Measurements from ENCODE around the gene PRR33. TPM values are rescaled to one million over a fixed set of nuclear protein-coding genes. Genes with fewer than 3 reads are reported as not detected.
A peak's percentile ranks its signal among the peaks of the same experiment; 100 is the strongest.

PRR33 gene
- total and polyA plus RNA-seq, 2 experiments from 2014 or later = 0.29 TPM; not detected in 1

- H2AFZ ChIP-seq = peak overlapping the region; percentile 28
- H3K27me3 ChIP-seq = no peaks in the 10 kb centered on the region
- no peaks in the 10 kb centered on the region for H3K9me3 ChIP-seq (ENCODE audit: low read depth)
- no peaks in the 10 kb centered on the region for H3K79me2 ChIP-seq
- no peaks in the 10 kb centered on the region for H4K20me1 ChIP-seq (ENCODE audit: insufficient read depth, poor library complexity, severe bottlenecking)
- H3K4me1 ChIP-seq (ENCODE audit: insufficient read depth) = peaks cover 23% of the 10 kb centered on the region
- no peak overlapping the region for H3K4me2 ChIP-seq
- 57% methylated on average over 14 of the region's 14 CpGs for WGBS (ENCODE audit: low lambda C conversion rate, missing lambda C conversion rate)
- peak overlapping the region; percentile 86 for H3K27ac ChIP-seq
- H3K4me3 ChIP-seq = no peak overlapping the region
- TF ChIP-seq EZH2phosphoT487 (IDR thresholded peaks at IDR 0.05; ENCODE audit: low read depth, severe bottlenecking, unreplicated experiment) = no peak
- no peak for TF ChIP-seq CTCF (IDR thresholded peaks at IDR 0.05; ENCODE audit: poor library complexity)
- TF ChIP-seq EZH2 (IDR thresholded peaks at IDR 0.05; ENCODE audit: borderline replicate concordance) = no peak
- no peak for DNase-seq (ENCODE audit: low spot score)
- no peaks in the 10 kb centered on the region for H3K36me3 ChIP-seq (replicated peaks; ENCODE audit: insufficient read depth, low read depth)
- H3K9me2 ChIP-seq (replicated peaks; ENCODE audit: insufficient read depth) = no peaks in the 10 kb centered on the region
Measured at GRCh38 chr11:1906611-1907423, 15.1 kb upstream of the PRR33 start.

- Histone ChIP-seq H3K4me3 (no peak overlapping the region), H3K27me3 (no peaks in the 10 kb centered on the region), H3K4me2 (no peak overlapping the region), H3K79me2 (no peaks in the 10 kb centered on the region), H2AFZ (no peak overlapping the region), H3K9me2 (replicated peaks; ENCODE audit: insufficient read depth) (no peaks in the 10 kb centered on the region), H3K9me3 (ENCODE audit: low read depth) (no peaks in the 10 kb centered on the region), H3K36me3 (replicated peaks; ENCODE audit: insufficient read depth, low read depth) (no peaks in the 10 kb centered on the region), H3K4me1 (ENCODE audit: insufficient read depth) (peaks cover 23% of the 10 kb centered on the region), H3K27ac (peak overlapping the region; percentile 86), H4K20me1 (ENCODE audit: insufficient read depth, poor library complexity, severe bottlenecking) (no peaks in the 10 kb centered on the region)
- TF ChIP-seq CTCF (IDR thresholded peaks at IDR 0.05; ENCODE audit: poor library complexity) (no peak), EZH2phosphoT487 (IDR thresholded peaks at IDR 0.05; ENCODE audit: low read depth, severe bottlenecking, unreplicated experiment) (no peak), EZH2 (IDR thresholded peaks at IDR 0.05; ENCODE audit: borderline replicate concordance) (no peak)
- 40% methylated on average over 5 of the region's 5 CpGs for WGBS (ENCODE audit: low lambda C conversion rate, missing lambda C conversion rate)
- DNase-seq (ENCODE audit: low spot score) = no peak
Measured at GRCh38 chr11:1906181-1906580, 14.5 kb upstream of the PRR33 start.

- Histone ChIP-seq H3K4me2 (no peak overlapping the region), H3K27ac (no peak overlapping the region), H4K20me1 (ENCODE audit: insufficient read depth, poor library complexity, severe bottlenecking) (no peaks in the 10 kb centered on the region), H2AFZ (no peak overlapping the region), H3K9me3 (ENCODE audit: low read depth) (no peaks in the 10 kb centered on the region), H3K79me2 (no peaks in the 10 kb centered on the region), H3K36me3 (replicated peaks; ENCODE audit: insufficient read depth, low read depth) (no peaks in the 10 kb centered on the region), H3K4me1 (ENCODE audit: insufficient read depth) (no peaks in the 10 kb centered on the region), H3K4me3 (no peak overlapping the region), H3K9me2 (replicated peaks; ENCODE audit: insufficient read depth) (no peaks in the 10 kb centered on the region), H3K27me3 (no peaks in the 10 kb centered on the region)
- WGBS (ENCODE audit: low lambda C conversion rate, missing lambda C conversion rate) = 91% methylated on average over 5 of the region's 5 CpGs
- TF ChIP-seq CTCF (IDR thresholded peaks at IDR 0.05; ENCODE audit: poor library complexity) = no peak
- no peak for TF ChIP-seq EZH2 (IDR thresholded peaks at IDR 0.05; ENCODE audit: borderline replicate concordance)
- no peak for TF ChIP-seq EZH2phosphoT487 (IDR thresholded peaks at IDR 0.05; ENCODE audit: low read depth, severe bottlenecking, unreplicated experiment)
- DNase-seq (ENCODE audit: low spot score) = no peak
Measured at GRCh38 chr11:1899686-1900085, 8.0 kb upstream of the PRR33 start.

All from hepatocyte (in vitro differentiated cells).